GM21447 (cell line): Measurements from ENCODE around the gene FOXL1.

ENCODE experiments used
- ATAC-seq: cut with Tn5 transposase; IDR thresholded peaks from one replicate; pipeline ENCODE4 v1.9.1; 2021; ENCODE audit not compliant: unreplicated experiment

Gene FOXL1

DNA sequence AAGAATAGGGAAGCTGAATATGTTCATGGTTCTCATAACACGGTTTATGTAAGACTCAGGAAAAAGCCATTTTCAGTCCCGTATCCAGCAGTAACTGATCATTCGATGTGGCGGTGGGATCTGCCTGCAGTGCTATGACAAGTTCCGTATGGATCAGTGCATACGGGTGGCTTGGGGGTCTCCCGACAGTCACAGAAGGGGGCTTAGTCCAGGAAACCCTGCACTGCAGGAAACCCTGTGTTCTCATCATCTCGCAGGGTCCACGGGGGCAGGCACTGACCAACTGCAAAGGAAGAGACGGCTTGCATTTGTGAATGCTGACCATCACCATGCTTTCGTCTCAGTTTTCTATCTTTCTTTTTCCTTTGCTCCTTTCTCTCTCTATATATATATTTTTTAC, 31.1 kb upstream of the FOXL1 start:
- no peak for ATAC-seq

DNA sequence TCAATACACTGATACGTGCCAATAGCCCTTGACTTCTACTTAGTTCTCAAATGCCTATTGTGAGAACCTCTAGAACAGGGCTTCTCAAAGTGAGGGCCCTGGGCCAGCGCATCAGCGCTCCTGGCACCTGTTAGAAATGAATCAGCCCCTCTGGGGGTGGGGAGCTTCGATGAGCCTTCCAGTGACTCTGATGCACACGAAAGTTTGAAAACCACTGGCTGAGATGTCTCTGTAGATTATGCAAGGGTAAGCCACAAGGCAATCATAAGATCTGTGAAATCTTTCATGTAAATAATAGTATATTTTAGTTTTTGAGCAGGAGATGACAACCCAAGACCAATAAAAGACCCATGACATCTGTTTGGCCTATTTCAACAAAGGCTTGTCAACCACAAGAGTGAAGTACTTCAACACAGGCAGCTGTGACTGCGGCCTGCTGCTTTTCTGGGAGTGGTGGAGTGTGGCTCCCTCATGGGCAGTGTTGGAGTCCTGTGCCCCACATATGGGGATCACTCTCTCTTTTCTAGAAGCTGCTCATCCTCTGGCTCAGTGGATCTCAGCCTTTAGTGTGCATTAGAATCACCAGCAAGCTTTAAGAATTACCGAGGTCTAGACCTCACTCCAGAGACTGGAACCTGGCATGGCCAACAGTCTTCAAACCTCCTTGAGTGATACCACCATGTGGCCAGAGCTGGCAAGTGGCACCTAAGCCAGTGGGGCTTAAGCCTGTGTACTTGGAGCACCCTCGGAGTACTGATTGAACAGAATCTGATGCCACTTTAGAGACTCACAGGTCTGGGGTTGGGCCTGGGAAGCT, 29.1 kb upstream of the FOXL1 start:
- ATAC-seq: no peak

DNA sequence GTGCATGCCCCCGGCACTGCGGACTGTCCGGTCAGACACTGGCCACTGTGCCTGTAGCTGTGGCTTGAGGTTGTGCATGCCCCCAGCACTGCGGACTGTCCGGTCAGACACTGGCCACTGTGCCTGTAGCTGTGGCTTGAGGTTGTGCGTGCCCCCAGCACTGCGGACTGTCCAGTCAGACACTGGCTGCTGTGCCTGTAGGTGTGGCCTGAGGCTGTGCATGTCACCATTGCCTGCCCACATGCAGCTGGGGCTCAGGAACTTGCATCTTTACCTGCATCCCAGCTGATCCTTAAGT, 28.5 kb upstream of the FOXL1 start:
- no peak for ATAC-seq

DNA sequence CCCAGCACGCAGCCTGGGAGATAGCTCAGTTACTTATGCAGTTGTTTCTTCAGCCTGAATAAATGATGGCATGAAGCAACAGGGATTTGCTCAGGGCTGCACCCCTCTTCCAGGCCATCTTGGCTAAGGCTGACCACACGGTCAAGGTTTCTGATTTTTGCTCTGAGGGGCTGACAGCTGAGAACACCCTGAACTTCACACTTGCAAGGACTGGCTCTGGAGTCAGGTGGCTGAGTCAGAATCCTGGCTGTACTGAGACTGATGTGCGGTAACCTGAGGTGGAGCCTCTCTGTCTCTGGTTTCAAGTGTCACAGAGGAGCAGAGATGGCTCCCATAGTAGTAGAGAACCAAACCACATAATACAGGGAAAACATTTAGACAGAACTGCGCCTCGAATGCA, 28.1 kb upstream of the FOXL1 start:
- no peak for ATAC-seq

DNA sequence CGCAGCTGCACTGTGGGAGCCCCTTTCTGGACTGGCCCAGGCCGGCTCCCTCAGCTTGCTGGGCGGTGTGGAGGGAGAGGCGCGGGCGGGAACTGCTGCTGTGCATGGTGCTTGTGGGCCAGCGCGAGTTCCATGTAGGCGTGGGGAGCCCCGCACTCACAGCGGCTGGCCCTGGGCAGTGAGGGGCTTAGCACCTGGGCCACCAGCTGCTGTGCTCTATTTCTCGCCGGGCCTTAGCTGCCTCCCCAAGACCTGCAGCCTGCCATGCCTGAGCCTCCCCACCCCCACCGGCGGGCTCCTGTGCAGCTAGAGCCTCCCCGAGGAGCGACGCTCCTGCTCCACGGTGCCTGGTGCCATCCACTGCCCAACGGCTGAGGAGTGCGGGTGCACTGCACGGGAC, 25.0 kb upstream of the FOXL1 start:
- no peak for ATAC-seq

DNA sequence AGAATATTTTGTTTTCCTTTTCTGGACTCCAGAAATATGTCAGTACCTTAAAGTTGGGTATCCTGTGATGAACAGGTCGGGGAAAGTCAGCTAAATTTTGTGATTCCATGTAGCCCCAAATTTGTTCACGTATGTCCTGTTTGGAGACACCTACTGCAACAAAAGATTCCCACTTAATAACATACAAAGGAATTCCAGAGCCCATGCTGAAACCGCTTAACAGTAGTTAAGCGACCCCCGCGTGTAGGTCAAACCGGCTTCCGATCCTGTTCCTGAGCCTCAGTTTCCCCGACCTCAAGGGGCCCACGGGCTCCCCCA, 23.8 kb upstream of the FOXL1 start:
- peak; percentile 20 for ATAC-seq

DNA sequence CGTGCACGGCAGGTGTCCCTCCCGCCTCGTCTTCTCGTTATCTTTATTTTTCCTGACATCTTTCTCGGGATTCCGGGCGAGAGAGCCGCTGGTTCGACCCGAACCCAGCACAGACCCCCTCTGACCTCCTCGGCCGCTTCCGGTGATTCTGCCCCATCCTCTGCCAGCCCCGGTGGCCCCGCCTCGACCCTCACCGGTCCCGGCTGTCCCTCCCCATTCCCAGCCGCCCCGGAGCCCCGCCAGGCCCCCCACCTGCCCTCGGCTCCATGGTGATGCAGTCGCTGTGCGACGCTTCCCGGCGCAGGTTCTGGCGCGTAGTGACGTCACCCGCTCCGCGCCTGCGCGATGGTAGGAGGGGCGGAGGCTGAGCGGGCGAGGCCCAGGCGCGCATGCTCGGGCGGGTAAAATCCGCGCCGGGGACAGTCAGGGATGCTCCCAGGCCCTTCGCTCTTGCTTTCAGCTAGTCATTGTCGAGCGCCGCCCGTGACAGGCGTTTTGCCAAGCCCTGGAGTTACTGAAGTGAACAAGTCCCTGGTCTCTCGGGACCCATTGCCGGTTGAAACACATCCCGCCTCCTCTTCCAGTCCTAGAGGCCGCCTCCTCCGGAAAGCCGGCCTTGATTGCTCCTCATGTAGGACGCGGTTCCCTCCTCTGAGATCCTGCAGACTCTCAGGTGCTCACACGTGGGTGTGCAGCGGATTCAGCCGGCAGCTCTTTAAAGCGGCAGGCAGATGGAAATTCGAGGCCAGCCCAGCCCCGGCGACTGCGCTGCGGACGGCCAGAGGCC, 23.2 kb upstream of the FOXL1 start, which contains the start of gene MTHFSD:
Gene MTHFSD, minus strand, starts transcription at position 319 of the 787 bp plus-strand sequence. Its CDS starts 51 bp downstream, at position 268.
- ATAC-seq: peak; percentile 82

DNA sequence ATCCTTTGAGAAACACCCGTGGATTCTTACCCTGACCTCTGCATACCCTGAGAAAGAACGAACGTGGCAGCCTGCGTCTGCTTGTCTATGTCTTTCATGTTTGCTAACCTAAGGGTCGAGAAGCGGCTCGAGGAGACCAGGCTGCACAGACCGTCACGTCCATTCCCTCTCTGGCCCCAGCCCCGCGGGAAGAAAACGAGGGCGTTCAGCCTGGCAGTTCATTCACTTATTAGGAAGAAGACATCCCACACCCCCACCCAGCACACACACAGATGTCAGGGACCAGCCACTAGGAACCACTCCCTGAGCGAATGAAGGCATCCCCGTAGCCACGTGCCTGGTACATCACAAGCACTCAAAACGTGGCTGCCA, 22.7 kb upstream of the FOXL1 start:
- ATAC-seq: no peak

DNA sequence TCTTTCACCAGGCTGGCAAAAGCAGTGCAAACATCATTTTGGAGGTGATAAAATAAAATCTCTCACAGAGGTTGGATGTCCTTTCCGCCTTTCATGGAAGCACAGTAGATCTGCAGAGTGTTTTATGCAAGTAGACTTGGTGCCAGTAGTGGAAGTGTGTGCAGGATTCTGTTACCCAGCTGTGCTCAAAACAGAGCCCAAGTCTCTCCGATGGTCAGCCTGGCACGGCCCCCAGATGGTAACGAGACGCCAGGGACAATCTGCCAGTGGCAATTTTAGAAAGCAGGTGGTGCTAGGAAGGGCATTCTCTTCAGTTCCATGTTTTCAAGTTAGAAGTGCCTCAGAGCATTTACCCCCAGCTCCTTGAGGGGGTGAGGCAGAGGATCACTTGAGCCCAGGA, 21.8 kb upstream of the FOXL1 start:
- ATAC-seq: no peak

DNA sequence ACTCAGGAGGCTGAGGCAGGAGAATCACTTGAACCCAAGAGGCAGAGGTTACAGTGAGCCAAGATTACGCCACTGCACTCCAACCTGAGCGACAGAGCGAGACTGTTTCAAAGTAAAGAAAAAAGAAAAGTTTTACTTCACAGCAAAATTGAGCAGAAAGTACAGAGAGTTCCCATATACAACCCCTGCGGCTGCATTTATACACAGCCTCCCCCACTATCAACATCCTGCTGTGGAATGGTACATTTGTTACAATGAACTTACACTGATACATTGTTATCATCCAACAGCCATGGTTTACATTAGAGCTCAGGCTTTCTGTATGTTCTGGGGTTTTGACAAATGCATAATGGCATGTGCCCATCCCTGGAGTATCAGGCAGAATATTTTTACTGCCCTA, 20.8 kb upstream of the FOXL1 start:
- no peak for ATAC-seq

DNA sequence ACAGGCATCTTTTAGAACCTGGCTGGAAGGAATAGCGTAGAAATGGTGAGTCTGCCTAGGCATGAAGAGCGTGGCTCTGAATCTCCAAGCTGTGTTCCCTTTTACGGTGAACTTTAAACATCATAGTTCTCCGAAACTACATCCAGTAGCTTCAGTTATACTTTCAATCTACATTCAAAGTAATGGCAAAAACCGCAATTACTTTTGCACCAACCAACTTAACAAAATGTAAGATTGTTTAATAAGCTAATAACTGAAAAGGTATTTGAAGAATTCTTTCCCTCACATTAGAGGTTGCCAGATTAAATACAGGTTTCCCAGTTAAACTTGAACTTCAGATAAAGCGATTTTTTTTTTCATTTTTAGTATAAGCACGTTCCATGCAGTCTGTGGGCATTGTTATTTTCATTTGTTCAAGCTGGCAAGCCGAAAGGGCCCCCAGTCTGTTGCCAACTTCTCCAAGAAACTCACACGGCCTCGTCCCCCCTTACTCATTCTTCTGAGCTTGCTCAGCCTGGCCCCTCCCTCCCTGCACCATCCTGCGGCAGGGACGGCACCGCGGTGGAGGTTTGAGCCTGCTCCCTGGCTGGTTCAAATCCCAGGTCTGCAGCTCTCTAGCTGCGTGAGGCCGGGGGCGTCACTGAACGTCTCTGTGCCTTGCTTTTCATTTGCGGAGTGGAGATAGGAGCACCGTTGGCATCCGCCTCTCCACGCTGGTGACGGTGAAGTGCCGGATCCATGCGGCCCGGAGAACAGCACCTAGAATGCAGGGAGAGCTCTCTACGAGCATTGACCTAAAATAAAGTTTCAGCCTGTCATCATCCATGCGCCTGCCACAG, 19.8 kb upstream of the FOXL1 start:
- no peak for ATAC-seq

DNA sequence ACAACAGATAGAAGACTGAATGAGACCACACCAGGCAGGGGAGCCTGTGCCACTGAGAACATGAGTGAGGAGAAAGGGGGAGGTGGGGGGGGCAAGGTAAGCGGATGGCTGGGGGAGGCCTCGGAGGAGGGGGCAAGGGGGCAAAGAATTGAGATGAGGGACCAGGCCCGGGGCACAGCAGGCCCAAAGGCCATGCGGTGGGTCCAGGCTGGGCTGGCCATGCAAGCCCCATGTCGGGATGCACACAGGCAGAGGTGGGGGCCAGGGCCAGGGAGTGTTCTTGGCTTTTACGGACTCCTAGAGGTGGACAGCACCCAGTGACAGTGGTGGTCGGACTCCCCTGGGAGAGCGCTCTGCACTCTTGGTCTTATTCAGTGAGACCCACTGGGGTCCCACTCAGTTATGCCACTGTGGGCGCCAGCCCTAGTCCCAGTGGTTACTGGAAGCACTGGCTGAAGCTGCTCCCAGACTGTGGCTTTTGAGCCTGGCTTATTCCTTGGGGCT, 18.5 kb upstream of the FOXL1 start:
- no peak for ATAC-seq

DNA sequence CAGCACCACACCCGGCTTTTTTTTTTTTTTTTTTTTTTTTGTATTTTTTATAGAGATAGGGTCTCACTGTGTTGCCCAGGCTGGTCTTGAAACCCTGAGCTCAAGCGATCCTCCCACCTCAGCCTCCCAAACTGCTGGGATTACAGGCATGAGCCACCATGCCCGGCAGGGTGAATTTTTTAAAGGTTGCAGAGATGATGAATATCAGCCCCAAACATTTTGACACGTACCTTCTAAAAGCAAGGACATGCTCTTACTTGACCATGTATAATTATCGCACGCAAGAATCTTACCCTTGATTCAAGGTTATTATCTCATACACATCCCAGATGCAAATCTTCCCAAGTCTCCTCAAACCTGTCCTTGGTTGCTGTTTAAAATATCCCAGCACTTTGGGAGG, 16.0 kb upstream of the FOXL1 start:
- ATAC-seq: no peak

DNA sequence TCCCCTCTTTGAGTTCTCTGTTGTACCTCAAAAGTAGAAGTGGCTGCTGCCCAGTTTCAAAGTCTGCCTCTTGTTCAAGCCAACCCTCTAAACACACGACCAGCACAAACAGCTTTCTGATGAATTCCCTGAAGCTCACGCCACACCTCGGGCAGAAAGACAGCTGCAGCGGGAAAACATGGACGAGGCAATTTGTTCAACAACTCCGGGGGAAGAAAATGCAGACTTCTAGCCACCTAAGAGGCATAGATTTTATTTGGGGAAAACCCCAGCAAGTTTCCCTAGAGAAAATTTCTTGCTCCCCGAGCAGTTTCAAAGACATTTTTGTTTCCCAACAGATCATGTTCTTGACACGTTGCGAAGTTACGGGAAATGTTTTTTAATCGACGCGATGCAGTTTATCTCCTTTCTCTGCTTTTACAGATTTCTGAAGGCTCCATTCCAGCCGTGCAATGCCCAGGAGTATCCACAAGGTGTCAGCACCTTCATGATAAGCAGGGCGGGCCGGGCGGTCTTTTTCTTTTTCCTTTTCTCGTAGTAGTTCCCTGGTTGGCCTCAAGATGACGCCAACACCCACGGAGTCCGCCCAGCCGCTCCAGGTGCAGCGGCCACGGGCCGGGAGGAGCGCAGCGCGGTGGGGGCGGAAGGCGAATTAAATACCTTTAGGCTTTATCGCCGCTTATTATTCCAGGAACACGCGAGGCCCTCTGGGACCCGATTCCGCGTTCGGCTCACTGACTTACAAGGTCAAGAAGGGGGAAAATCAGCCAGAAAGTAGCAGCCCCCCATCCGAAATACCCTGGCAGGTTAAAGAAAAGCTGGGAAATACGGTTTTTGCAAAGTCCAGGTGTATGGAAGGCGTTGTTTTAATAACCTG, 14.6 kb upstream of the FOXL1 start:
- no peak for ATAC-seq

DNA sequence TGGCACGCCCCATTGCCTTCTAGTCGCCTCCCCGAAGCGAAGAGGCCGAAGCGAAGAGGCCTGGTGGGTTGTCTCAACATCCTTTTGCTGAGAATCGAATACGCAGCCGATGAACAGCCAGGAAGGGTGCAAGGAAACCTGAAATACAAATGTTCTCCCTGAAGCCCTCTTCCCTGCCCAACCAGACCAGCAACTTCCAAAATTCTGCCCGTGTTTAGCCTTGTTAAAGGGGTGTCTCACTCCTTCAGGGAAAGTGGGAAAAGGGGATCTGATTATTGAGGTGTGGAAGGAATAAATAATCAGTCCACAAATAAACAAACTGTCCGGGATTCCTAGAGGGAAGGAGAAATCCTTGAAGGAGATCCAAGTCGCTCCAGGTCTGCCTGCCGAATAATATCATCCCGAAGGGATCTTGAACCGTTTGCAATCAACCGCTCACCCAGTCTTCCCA, 13.1 kb upstream of the FOXL1 start:
- ATAC-seq: no peak

DNA sequence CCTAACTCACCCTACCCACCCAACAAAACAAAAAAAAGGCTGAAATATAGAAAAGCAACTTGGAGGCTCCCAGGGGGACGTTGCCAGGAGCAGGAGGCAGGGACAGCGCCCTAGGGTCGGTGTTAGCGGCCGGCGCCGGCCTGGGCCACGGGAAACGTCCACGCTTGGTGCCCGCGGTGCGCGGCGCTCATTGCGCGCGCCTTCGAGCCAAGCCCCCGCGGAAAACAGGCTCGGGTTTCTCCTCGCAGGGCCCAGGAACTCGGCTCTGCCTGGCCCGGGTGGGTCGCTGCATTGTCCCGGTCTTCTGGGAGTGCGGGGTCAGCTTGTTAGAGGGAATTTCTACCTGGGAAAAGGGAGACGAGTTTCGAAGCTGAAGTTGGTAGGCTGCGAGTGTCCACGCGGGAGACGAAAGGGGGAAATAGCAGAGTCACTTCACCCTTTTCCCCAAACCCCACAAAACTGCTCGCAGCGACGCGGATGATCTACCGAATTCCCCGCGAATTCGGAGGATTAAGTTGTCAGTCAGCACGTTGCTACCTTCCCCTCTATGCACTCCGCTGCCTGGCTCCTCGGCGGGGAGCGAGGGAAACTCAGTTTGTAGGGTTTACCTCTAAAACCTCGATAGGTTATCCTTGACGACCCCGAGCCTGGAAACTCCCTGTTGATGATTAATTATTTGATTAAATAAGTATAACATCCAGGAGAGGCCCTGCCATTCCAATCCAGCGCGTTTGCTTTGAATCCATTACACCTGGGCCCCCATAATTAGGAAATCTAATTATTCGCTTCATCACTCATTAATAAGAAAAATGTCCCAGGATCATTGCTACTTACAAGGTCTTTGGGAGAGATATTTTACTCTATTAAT, 12.5 kb upstream of the FOXL1 start:
- ATAC-seq: no peak

DNA sequence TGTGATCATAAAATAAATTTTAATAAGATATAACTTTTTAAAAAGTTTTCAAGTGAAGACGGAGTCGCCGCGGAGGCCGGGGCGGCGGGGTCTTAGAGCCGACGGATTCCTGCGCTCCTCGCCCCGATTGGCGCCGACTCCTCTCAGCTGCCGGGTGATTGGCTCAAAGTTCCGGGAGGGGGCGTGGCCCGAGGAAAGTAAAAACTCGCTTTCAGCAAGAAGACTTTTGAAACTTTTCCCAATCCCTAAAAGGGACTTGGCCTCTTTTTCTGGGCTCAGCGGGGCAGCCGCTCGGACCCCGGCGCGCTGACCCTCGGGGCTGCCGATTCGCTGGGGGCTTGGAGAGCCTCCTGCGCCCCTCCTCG, 11.8 kb upstream of the FOXL1 start, which contains the start of gene FOXC2:
Gene FOXC2, plus strand, starts transcription at position 229 of the 365 bp plus-strand sequence. CDS start 507 bp downstream, outside the sequence.
- ATAC-seq: no peak

DNA sequence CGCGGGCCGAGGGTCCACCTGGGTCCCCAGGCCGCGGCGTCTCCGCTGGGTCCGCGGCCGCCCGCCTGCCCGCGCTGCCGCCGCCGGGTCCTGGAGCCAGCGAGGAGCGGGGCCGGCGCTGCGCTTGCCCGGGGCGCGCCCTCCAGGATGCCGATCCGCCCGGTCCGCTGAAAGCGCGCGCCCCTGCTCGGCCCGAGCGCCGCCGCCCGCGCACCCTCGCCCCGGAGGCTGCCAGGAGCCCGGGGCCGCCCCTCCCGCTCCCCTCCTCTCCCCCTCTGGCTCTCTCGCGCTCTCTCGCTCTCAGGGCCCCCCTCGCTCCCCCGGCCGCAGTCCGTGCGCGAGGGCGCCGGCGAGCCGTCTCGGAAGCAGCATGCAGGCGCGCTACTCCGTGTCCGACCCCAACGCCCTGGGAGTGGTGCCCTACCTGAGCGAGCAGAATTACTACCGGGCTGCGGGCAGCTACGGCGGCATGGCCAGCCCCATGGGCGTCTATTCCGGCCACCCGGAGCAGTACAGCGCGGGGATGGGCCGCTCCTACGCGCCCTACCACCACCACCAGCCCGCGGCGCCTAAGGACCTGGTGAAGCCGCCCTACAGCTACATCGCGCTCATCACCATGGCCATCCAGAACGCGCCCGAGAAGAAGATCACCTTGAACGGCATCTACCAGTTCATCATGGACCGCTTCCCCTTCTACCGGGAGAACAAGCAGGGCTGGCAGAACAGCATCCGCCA, 11.2 kb upstream of the FOXL1 start:
- ATAC-seq: no peak
